Left colon (tissue), 2 donors: ENCODE results near the gene BIVM. TPM values are rescaled to one million over a fixed set of nuclear protein-coding genes. Genes with fewer than 3 reads are reported as not detected.

Experiments used
- ATAC-seq: fragments of 200-7000 bp; cut with Tn5 transposase; one replicate; pipeline ENCODE4 v1.9.1; 2020; ENCODE audit warnings: mild to moderate bottlenecking, moderate library complexity
- DNase-seq, 2 donors: peaks; one replicate each; pipeline ENCODE4 v3.0.0-alpha.2; 2020
- intact Hi-C, 2 donors: fragments of 100-400 bp; cut with DNase I in 1 of 2; cut with micrococcal nuclease in 1 of 2; formaldehyde crosslinking; loops; one replicate each; pipeline versions ENCODE4 v1.11.2 to v1.14.0; 2022; cut with DNase I, micrococcal nuclease
- total RNA-seq, 2 donors: library from RNA; stranded (reverse); fragmentation: NEBNext Ultra II Directional; extraction: Animal tissue kit (Norgen Biotek cat#: 25700); gene quantifications; one replicate each; pipeline ENCODE4 v1.2.1, GENCODE V29; 2021
- donor health status: DM: no; HTN: no; CAD: no.
- donor health status: DM: yes; HTN: yes; CAD: no.

Gene BIVM
- total RNA-seq, 2 donors from 2014 or later, result 14.9 to 15.1 TPM

- ATAC-seq (no peak), DNase-seq (no peak)
- intact Hi-C loops, result no loop called here
Measured at GRCh38 chr13:102825400-102825799, 26.5 kb downstream of the BIVM start.

- DNase-seq, result no peak
- intact Hi-C loops, result no loop called here
- no peak for ATAC-seq
Measured at GRCh38 chr13:102825921-102826706, 27.2 kb downstream of the BIVM start.

- DNase-seq, result peak; percentile 68 to 71
- intact Hi-C loops, result no loop called here
- peak; percentile 100 for ATAC-seq
Measured at GRCh38 chr13:102830646-102831045, 31.7 kb downstream of the BIVM start.

GRCh38 chr13:102836471-102836870, 37.6 kb downstream of the BIVM start:
- no peak for DNase-seq
- no peak for ATAC-seq
- intact Hi-C loops, result no loop called here

GRCh38 chr13:102838273-102838672, 39.4 kb downstream of the BIVM start:
- DNase-seq, result no peak
- peak; percentile 66 for ATAC-seq
- intact Hi-C loops, result no loop called here

GRCh38 chr13:102838982-102839381, 40.1 kb downstream of the BIVM start:
- intact Hi-C loops, result no loop called here
- no peak for DNase-seq
- peak; percentile 67 for ATAC-seq

GRCh38 chr13:102839462-102839861, 40.5 kb downstream of the BIVM start:
- intact Hi-C loops, result no loop called here

GRCh38 chr13:102845289-102845629, 46.3 kb downstream of the BIVM start:
- ATAC-seq (peak; percentile 14), DNase-seq (no peak)
- intact Hi-C loops, result loop anchor here in 1 of 2 donors (5.0 kb wide), 1 partner anchor 263 kb away; no protein-coding TSS in a partner anchor

More at GRCh38 chr13:102839462-102839861, 40.5 kb downstream of the BIVM start:
- DNase-seq, result no peak
- ATAC-seq, result no peak

GRCh38 chr13:102845630-102846260, 46.8 kb downstream of the BIVM start, which contains the start of gene ERCC5:
Gene ERCC5, plus strand, starts transcription at chr13:102846032. Its CDS starts 235 bp downstream, at chr13:102846267.
- DNase-seq (peak; percentile 93 to 97), ATAC-seq (peak; percentile 92)
- intact Hi-C loops, result loop anchor here in 1 of 2 donors (5.0 kb wide), 1 partner anchor 263 kb away; no protein-coding TSS in a partner anchor

GRCh38 chr13:102846261-102847015, 47.5 kb downstream of the BIVM start:
- ATAC-seq (peak; percentile 59), DNase-seq (peak; percentile 55 to 67)
- intact Hi-C loops, result loop anchor here in 1 of 2 donors (5.0 kb wide), 1 partner anchor 264 kb away; no protein-coding TSS in a partner anchor

- DNase-seq (no peak), ATAC-seq (no peak)
- intact Hi-C loops, result loop anchor here in 1 of 2 donors (5.0 kb wide), 1 partner anchor 265 kb away; no protein-coding TSS in a partner anchor
Measured at GRCh38 chr13:102847272-102848234, 48.6 kb downstream of the BIVM start.

GRCh38 chr13:102848956-102849355, 50.0 kb downstream of the BIVM start:
- ATAC-seq (no peak), DNase-seq (no peak)
- intact Hi-C loops, result loop anchor here in 1 of 2 donors (5.0 kb wide), 1 partner anchor 267 kb away; no protein-coding TSS in a partner anchor

GRCh38 chr13:102852556-102852955, 53.6 kb downstream of the BIVM start:
- ATAC-seq (no peak), DNase-seq (no peak)
- intact Hi-C loops, result no loop called here

GRCh38 chr13:102854675-102855074, 55.8 kb downstream of the BIVM start:
- DNase-seq, result peak in 1 of 2 donors; percentile 21
- intact Hi-C loops, result no loop called here
- peak; percentile 76 for ATAC-seq

- peak; percentile 61 for ATAC-seq
- peak in 1 of 2 donors; percentile 37 for DNase-seq
- intact Hi-C loops, result no loop called here
Measured at GRCh38 chr13:102856557-102856956, 57.6 kb downstream of the BIVM start.

- ATAC-seq, result no peak
- intact Hi-C loops, result no loop called here
- DNase-seq, result no peak
Measured at GRCh38 chr13:102862624-102863210, 63.8 kb downstream of the BIVM start.

GRCh38 chr13:102863590-102863989, 64.7 kb downstream of the BIVM start:
- intact Hi-C loops, result no loop called here
- no peak for DNase-seq
- ATAC-seq, result no peak
